AG09309 (cell line): ENCODE measurements around the gene USP15.

ENCODE experiments used
- DNase-seq: peaks from one replicate; pipeline ENCODE4 v3.0.0-alpha.2; 2010; ENCODE audit warnings: low read depth
- H3K4me3 ChIP-seq: 2 replicates; pipeline ENCODE4 v1.5.1; 2011; ENCODE audit warnings: mild to moderate bottlenecking, low read depth, low read length, moderate library complexity; ENCODE audit not compliant: control insufficient read depth
- TF ChIP-seq, protein P1 (sequence below): IDR thresholded peaks from 2 replicates; pipeline ENCODE4 v1.5.1; 2011; ENCODE audit warnings: mild to moderate bottlenecking, low read depth, low read length, inconsistent platforms; ENCODE audit not compliant: insufficient read depth, control insufficient read depth; ENCODE audit errors: missing control alignments

Gene USP15

GRCh38 chr12:62370189-62370588 lies 110.0 kb downstream of the USP15 start:
- DNase-seq, result no peak
- TF ChIP-seq, protein P1, sequence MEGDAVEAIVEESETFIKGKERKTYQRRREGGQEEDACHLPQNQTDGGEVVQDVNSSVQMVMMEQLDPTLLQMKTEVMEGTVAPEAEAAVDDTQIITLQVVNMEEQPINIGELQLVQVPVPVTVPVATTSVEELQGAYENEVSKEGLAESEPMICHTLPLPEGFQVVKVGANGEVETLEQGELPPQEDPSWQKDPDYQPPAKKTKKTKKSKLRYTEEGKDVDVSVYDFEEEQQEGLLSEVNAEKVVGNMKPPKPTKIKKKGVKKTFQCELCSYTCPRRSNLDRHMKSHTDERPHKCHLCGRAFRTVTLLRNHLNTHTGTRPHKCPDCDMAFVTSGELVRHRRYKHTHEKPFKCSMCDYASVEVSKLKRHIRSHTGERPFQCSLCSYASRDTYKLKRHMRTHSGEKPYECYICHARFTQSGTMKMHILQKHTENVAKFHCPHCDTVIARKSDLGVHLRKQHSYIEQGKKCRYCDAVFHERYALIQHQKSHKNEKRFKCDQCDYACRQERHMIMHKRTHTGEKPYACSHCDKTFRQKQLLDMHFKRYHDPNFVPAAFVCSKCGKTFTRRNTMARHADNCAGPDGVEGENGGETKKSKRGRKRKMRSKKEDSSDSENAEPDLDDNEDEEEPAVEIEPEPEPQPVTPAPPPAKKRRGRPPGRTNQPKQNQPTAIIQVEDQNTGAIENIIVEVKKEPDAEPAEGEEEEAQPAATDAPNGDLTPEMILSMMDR, result no peak
- H3K4me3 ChIP-seq, result no peak overlapping the region

- H3K4me3 ChIP-seq, result no peak overlapping the region
- DNase-seq, result no peak
- TF ChIP-seq, protein P1, result no peak
Measured at GRCh38 chr12:62371661-62372060, 111.5 kb downstream of the USP15 start.

- TF ChIP-seq, protein P1, result no peak
- DNase-seq, result no peak
- no peak overlapping the region for H3K4me3 ChIP-seq
Measured at GRCh38 chr12:62372134-62372533, 111.9 kb downstream of the USP15 start.

DNA sequence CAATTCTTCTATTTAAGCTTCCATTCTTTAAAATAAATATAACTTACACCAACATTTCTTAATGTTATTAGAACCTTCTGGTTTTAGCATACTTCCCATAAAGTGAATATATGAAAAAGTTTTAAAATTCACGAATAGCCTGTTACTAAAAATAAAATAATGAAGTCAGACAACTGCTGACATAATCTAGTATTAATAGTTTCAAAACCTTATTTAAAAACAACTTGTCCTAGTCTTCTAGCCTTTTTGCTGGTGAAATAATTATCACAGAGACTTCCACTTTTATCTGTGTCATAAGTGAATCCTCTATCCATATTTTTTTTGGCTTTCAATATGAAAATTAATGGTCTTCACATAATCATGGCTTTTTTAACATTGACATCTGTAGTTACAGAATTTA lies 112.6 kb downstream of the USP15 start:
- TF ChIP-seq, protein P1, result no peak
- no peak for DNase-seq
- no peak overlapping the region for H3K4me3 ChIP-seq

GRCh38 chr12:62375603-62376002 lies 115.4 kb downstream of the USP15 start:
- TF ChIP-seq, protein P1, result no peak
- DNase-seq, result no peak

DNA sequence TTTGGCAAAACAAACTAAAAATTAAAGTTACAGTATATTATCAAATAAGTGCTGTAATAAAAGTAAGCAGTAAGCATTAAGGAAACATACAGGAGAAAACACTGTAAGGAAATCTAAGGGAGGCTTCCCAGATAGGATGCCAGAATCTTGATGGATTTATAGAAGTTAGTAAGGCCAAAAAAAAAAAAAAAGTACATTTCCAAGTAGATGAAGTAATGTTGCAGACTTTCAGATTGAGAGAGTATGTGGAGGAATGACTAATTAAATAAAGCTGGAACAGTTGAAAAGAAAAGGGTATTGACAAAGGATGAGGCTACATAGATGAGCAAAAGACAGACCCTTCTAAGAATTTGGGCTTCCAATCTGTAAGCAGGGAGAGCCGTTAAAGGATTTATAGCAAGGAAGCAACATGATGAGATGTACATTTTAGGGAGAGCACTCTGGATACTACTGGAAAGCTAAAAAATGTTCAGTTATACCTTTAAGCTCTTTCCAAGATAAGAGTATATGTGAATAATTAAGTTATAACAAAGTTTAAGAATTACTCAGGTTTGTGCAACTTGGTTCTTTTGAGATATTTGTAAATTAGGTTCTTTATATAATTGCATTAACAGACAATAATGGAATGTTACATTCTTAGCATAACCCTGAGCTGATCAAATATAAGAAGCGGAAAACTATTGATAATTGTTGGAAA lies 119.0 kb downstream of the USP15 start:
- TF ChIP-seq, protein P1, result no peak
- H3K4me3 ChIP-seq, result no peak overlapping the region
- peak; percentile 11 for DNase-seq

More at GRCh38 chr12:62375603-62376002, 115.4 kb downstream of the USP15 start:
- no peak overlapping the region for H3K4me3 ChIP-seq
